ENCODE results near the gene TACC3.

The TACC3 gene

GRCh38 chr4:1775731-1776500 lies 54.6 kb downstream of the TACC3 start:
- no peak overlapping the region for H3K4me3 ChIP-seq (ENCODE audit: low read length)
- H3K36me3 ChIP-seq (ENCODE audit: insufficient read depth, low read length) = no peaks in the 10 kb centered on the region
- peaks cover 74% of the 10 kb centered on the region for H3K4me1 ChIP-seq (ENCODE audit: insufficient read depth, low read length)
- no peak overlapping the region for H2AFZ ChIP-seq (ENCODE audit: low read depth, low read length)
- no peaks in the 10 kb centered on the region for H3K27me3 ChIP-seq (ENCODE audit: insufficient read depth, low read length)
- H3K9me3 ChIP-seq (ENCODE audit: low read length) = no peaks in the 10 kb centered on the region

DNA sequence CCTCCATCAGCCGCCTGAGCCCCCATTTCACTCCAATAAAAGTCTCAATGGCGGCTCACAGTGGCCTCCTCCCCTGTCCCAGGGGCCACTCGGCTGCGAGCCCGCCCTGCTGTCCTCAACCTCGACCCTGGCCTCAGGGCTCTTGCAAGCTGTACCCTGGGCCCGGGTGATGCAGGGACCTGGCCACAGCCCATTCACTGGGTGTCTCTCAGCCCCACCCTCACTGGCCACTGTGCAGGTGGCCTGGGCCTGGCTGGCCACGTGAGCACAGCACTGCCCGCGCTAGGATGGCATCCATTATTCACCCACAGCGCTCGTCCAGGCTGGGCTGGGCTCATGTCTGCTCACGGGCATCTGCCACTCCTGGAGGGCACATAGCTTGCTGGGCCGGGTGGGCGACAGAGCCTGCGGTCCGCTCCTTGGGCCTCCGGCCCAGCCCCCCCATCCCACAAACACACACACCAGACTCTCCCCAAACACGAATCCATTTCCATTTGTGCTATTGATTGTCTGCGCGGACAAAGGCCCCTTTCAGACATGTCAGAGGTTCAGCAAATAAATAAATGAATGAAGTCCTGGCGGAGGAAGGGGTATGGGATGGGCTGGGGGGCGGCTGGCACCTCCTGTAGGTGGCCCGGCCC lies 55.3 kb downstream of the TACC3 start:
- H3K4me1 ChIP-seq (ENCODE audit: insufficient read depth, low read length) = peaks cover 67% of the 10 kb centered on the region
- no peaks in the 10 kb centered on the region for H3K27me3 ChIP-seq (ENCODE audit: insufficient read depth, low read length)
- H2AFZ ChIP-seq (ENCODE audit: low read depth, low read length) = no peak overlapping the region
- H3K36me3 ChIP-seq (ENCODE audit: insufficient read depth, low read length) = no peaks in the 10 kb centered on the region
- H3K4me3 ChIP-seq (ENCODE audit: low read length) = no peak overlapping the region
- no peaks in the 10 kb centered on the region for H3K9me3 ChIP-seq (ENCODE audit: low read length)

DNA sequence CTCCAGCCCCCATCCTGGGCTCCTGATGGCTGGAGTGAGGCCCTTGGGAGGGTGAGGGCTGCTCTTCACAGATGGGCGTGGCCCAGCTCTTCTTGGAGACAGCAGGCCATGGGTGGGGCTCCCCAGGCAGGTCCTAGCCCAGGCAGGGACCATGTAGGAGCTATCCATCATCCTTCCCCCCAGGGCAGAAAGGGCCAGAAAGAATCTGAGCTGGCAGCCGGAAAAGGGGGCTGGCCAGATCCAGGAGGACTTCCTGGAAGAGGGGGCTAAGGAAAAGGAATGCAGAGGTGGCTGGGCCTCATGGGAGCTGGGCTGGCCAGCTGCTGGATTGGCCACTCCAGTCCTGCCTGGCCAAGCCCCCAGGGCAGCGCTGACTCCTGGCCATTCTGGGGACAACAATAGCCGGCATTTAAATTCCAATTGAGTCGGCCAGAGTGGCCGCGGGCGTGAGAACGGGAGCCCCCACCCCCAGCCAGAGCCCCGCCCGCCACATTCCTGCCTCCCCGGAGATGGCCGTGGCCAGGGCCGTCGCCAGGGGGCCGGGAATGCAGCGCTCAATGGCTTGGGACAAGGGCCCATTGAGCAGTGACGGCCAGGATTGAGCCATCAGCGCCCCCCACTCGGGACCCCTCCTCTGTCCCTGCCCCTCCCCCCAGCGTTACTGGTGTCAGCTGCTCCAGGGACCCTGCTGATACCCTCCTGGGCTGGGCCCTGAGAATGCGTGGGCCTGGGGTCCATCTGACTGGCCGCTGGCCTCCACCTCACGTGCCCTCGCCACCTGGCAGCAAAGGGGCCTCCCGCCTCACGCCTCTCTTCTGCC lies 56.7 kb downstream of the TACC3 start:
- Histone ChIP-seq H3K27me3 (ENCODE audit: insufficient read depth, low read length) (no peaks in the 10 kb centered on the region), H3K4me3 (ENCODE audit: low read length) (no peak overlapping the region), H3K36me3 (ENCODE audit: insufficient read depth, low read length) (no peaks in the 10 kb centered on the region), H3K9me3 (ENCODE audit: low read length) (no peaks in the 10 kb centered on the region), H3K4me1 (ENCODE audit: insufficient read depth, low read length) (peaks cover 57% of the 10 kb centered on the region), H2AFZ (ENCODE audit: low read depth, low read length) (no peak overlapping the region)

GRCh38 chr4:1778642-1779392 lies 57.5 kb downstream of the TACC3 start:
- Histone ChIP-seq H3K36me3 (ENCODE audit: insufficient read depth, low read length) (no peaks in the 10 kb centered on the region), H2AFZ (ENCODE audit: low read depth, low read length) (no peak overlapping the region), H3K27me3 (ENCODE audit: insufficient read depth, low read length) (no peaks in the 10 kb centered on the region), H3K4me1 (ENCODE audit: insufficient read depth, low read length) (peaks cover 56% of the 10 kb centered on the region), H3K4me3 (ENCODE audit: low read length) (no peak overlapping the region), H3K9me3 (ENCODE audit: low read length) (no peaks in the 10 kb centered on the region)

DNA sequence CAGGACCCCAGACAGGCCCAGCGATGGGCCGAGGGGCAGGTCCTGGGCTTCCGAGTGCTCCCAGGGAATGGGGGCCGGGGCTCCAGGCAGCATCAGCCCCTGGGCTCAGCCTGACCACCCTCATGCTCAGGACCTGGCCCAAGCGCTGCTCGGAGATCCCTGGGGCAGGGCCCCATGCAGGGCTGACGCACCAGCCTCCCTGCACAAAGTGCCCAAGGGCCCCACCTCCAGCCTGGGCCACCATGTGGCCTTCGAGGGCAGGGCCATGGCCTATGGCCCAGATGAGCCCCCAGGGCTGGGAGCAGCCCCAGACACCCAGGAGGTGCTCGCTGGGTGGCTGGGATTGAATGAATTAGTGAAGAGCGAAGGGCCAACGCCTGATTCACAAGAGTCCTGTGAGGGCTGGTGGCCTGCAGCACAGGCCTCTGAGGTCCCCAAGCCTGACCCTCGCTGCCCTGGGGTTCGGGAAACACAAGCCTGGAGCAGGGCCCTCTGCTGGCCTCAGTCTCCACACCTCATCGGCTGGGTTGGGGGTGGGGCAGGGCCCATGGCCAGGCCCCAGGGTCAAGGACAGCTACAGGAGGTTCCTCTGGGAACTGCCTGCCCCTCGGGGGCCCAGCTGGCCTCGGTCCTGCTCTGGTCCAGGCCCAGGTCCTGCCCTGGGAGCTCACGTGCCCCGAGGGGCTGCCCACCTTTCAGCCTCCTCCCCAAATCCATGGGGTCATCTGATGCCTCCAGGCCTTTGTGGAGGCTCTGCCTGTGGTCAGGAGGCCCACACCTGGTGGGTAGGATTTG lies 58.5 kb downstream of the TACC3 start:
- Histone ChIP-seq H2AFZ (ENCODE audit: low read depth, low read length) (no peak overlapping the region), H3K4me1 (ENCODE audit: insufficient read depth, low read length) (peaks cover 59% of the 10 kb centered on the region), H3K27me3 (ENCODE audit: insufficient read depth, low read length) (no peaks in the 10 kb centered on the region)

DNA sequence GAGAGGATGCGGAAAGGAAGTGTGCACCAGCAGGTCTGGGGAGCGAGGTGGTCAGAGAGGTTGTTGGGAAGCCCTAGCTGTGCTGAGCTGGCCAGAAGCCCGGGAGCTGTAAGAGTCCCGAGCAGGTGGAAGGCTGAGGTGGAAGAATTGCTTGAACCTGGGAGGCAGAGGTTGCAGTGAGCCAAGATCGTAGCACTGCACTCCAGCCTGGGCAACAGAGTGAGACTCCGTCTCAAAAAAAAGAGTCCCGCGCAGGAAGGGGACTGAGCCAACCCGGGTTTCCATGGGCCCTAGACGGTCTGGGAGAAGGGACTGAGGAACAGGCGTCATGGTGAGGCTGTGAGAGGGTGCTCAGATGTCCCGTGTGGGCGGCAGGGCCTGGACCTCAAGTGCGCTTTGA lies 59.1 kb downstream of the TACC3 start:
- Histone ChIP-seq H3K4me1 (ENCODE audit: insufficient read depth, low read length) (peaks cover 64% of the 10 kb centered on the region), H3K4me3 (ENCODE audit: low read length) (no peak overlapping the region), H3K9me3 (ENCODE audit: low read length) (no peaks in the 10 kb centered on the region), H3K36me3 (ENCODE audit: insufficient read depth, low read length) (no peaks in the 10 kb centered on the region), H3K27me3 (ENCODE audit: insufficient read depth, low read length) (no peaks in the 10 kb centered on the region), H2AFZ (ENCODE audit: low read depth, low read length) (no peak overlapping the region)

More for the DNA sequence above, 58.5 kb downstream of the TACC3 start:
- H3K4me3 ChIP-seq (ENCODE audit: low read length) = no peak overlapping the region
- no peaks in the 10 kb centered on the region for H3K36me3 ChIP-seq (ENCODE audit: insufficient read depth, low read length)
- no peaks in the 10 kb centered on the region for H3K9me3 ChIP-seq (ENCODE audit: low read length)

GRCh38 chr4:1783015-1783414 lies 61.7 kb downstream of the TACC3 start:
- Histone ChIP-seq H3K4me3 (ENCODE audit: low read length) (no peak overlapping the region), H2AFZ (ENCODE audit: low read depth, low read length) (no peak overlapping the region), H3K27me3 (ENCODE audit: insufficient read depth, low read length) (peaks cover 4% of the 10 kb centered on the region), H3K4me1 (ENCODE audit: insufficient read depth, low read length) (peaks cover 55% of the 10 kb centered on the region), H3K36me3 (ENCODE audit: insufficient read depth, low read length) (no peaks in the 10 kb centered on the region), H3K9me3 (ENCODE audit: low read length) (no peaks in the 10 kb centered on the region)

DNA sequence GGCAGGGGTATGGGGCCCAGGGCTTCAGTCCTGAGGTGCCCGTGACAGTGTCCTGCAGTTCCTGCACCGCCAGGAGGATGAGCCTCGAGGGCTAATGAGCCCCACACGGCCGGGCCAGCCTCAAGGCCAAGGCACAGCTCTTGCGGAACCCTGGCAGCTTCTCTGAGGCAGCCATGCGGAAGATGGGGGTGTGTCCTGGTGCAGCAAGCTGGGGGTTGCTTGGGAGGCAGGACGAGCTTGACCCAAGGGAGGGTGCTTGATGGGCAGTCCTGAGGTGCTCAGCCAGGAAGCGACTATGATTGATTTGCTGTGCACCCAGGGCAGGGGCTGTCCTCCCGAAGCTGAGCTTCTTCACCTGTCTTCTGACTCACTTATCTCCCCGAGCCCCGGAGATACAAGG lies 62.6 kb downstream of the TACC3 start:
- H2AFZ ChIP-seq (ENCODE audit: low read depth, low read length) = no peak overlapping the region
- no peaks in the 10 kb centered on the region for H3K36me3 ChIP-seq (ENCODE audit: insufficient read depth, low read length)
- H3K4me1 ChIP-seq (ENCODE audit: insufficient read depth, low read length) = peaks cover 52% of the 10 kb centered on the region
- peaks cover 4% of the 10 kb centered on the region for H3K27me3 ChIP-seq (ENCODE audit: insufficient read depth, low read length)
- H3K4me3 ChIP-seq (ENCODE audit: low read length) = no peak overlapping the region
- H3K9me3 ChIP-seq (ENCODE audit: low read length) = no peaks in the 10 kb centered on the region

DNA sequence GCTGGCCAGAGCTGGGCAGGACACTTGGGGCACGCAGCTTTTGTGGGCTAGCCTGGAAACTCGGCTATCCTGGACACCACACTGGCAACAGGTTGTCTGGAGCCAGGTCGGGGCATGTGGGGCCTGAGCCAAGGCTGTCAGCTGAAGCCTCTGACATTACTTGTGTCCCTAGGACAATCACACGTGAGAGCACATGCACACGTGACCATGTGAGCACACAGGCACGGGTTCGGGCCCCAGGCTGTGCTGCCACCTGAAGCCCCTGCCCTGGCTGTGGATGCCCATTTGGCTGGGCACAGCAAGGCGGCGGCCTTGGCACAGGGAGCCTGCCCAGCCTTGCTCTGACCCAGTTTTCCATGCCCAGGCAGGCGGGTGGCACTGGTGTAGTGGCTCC lies 63.1 kb downstream of the TACC3 start:
- Histone ChIP-seq H3K4me1 (ENCODE audit: insufficient read depth, low read length) (peaks cover 47% of the 10 kb centered on the region), H3K36me3 (ENCODE audit: insufficient read depth, low read length) (no peaks in the 10 kb centered on the region), H2AFZ (ENCODE audit: low read depth, low read length) (no peak overlapping the region), H3K9me3 (ENCODE audit: low read length) (no peaks in the 10 kb centered on the region), H3K4me3 (ENCODE audit: low read length) (no peak overlapping the region), H3K27me3 (ENCODE audit: insufficient read depth, low read length) (peaks cover 4% of the 10 kb centered on the region)

GRCh38 chr4:1784789-1785591 lies 63.7 kb downstream of the TACC3 start:
- no peaks in the 10 kb centered on the region for H3K9me3 ChIP-seq (ENCODE audit: low read length)
- H3K4me1 ChIP-seq (ENCODE audit: insufficient read depth, low read length) = peaks cover 41% of the 10 kb centered on the region
- H2AFZ ChIP-seq (ENCODE audit: low read depth, low read length) = no peak overlapping the region

GRCh38 chr4:1785592-1785991 lies 64.3 kb downstream of the TACC3 start:
- Histone ChIP-seq H3K9me3 (ENCODE audit: low read length) (no peaks in the 10 kb centered on the region), H3K4me1 (ENCODE audit: insufficient read depth, low read length) (peaks cover 38% of the 10 kb centered on the region), H2AFZ (ENCODE audit: low read depth, low read length) (no peak overlapping the region), H3K4me3 (ENCODE audit: low read length) (no peak overlapping the region), H3K27me3 (ENCODE audit: insufficient read depth, low read length) (peaks cover 4% of the 10 kb centered on the region), H3K36me3 (ENCODE audit: insufficient read depth, low read length) (no peaks in the 10 kb centered on the region)

More at GRCh38 chr4:1784789-1785591, 63.7 kb downstream of the TACC3 start:
- peaks cover 4% of the 10 kb centered on the region for H3K27me3 ChIP-seq (ENCODE audit: insufficient read depth, low read length)
- H3K36me3 ChIP-seq (ENCODE audit: insufficient read depth, low read length) = no peaks in the 10 kb centered on the region
- H3K4me3 ChIP-seq (ENCODE audit: low read length) = no peak overlapping the region

All from neuron (in vitro differentiated cells).